Measurements from ENCODE around the gene PHF5A.
"Not testable (repeated sequence)": the region's sequence is repeated elsewhere in the genome, so short reads cannot be mapped to it uniquely, and the experiment has no call there.

PHF5A gene

GRCh38 chr22:41488596-41489385 is 20.3 kb upstream of the PHF5A start:
- in situ Hi-C loops (cut with MboI; ENCODE audit: low sequenced_read_pairs) = no loop called here

- in situ Hi-C loops (cut with MboI; ENCODE audit: low sequenced_read_pairs) = no loop called here
Measured at GRCh38 chr22:41488076-41488475, 19.6 kb upstream of the PHF5A start.

- in situ Hi-C loops (cut with MboI; ENCODE audit: low sequenced_read_pairs) = no loop called here
Measured at GRCh38 chr22:41487037-41487935, 18.8 kb upstream of the PHF5A start.

GRCh38 chr22:41485033-41485432 is 16.5 kb upstream of the PHF5A start:
- in situ Hi-C loops (cut with MboI; ENCODE audit: low sequenced_read_pairs) = no loop called here

- in situ Hi-C loops (cut with MboI; ENCODE audit: low sequenced_read_pairs) = no loop called here
Measured at GRCh38 chr22:41482319-41482935, 13.9 kb upstream of the PHF5A start.

- in situ Hi-C loops (cut with MboI; ENCODE audit: low sequenced_read_pairs) = no loop called here
Measured at GRCh38 chr22:41481925-41482318, 13.4 kb upstream of the PHF5A start.

GRCh38 chr22:41481131-41481830 is 12.8 kb upstream of the PHF5A start:
- in situ Hi-C loops (cut with MboI; ENCODE audit: low sequenced_read_pairs) = no loop called here

DNA sequence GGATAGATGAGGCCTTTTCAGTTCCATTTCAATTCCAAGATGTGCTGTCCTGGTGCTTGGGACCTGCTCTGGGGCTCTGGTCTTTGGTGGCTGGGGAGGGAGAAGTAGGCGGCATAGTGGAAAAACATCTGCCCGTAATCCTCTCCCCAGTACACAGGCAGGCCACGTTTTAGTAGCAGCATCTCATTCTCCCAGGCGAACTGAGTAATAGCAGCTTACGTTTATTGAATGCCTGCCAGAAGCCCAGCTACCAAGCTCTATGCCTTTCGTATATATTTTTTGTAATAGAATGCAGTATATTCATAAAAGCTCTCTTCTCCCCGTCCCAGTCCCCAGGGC is 11.9 kb upstream of the PHF5A start:
- in situ Hi-C loops (cut with MboI; ENCODE audit: low sequenced_read_pairs) = no loop called here

DNA sequence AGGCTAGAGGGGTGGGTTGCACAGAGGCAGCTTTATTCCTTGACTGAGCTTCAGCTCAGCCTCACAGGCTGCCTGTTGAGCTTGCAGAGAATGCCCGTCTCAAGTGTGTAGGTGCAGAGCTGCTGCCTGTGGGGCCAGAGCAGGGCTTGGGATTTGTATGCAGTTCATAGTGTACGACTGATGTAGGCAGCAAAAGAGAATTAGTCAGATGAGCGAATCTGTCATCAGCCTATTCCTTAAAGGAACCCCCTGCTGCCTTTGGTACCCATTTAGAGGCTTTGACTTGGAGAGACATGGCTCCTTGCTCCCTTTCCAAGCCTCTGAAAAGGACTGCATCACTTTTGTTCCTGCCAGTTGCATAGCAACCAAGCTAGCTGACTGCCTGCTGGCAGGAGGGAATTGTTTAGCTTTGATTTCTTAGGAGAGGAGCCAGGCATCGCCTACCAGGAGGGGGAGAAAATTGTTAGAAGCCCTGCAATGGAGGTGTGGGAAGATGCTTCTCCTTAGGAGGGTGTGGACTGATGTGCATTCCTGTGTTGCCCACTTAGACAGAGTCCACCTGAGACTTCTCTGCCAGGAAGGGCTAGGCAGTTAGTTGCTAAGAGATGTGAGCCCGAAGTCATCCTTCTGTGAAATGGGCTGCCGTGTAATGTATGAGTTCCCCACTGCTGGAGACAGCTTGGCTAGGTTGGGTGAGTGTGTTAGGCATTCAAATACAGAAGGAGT is 11.3 kb upstream of the PHF5A start:
- in situ Hi-C loops (cut with MboI; ENCODE audit: low sequenced_read_pairs) = no loop called here

- in situ Hi-C loops (cut with MboI; ENCODE audit: low sequenced_read_pairs) = no loop called here
Measured at GRCh38 chr22:41478891-41479521, 10.5 kb upstream of the PHF5A start.

GRCh38 chr22:41478473-41478872 is 10.0 kb upstream of the PHF5A start:
- in situ Hi-C loops (cut with MboI; ENCODE audit: low sequenced_read_pairs) = no loop called here

DNA sequence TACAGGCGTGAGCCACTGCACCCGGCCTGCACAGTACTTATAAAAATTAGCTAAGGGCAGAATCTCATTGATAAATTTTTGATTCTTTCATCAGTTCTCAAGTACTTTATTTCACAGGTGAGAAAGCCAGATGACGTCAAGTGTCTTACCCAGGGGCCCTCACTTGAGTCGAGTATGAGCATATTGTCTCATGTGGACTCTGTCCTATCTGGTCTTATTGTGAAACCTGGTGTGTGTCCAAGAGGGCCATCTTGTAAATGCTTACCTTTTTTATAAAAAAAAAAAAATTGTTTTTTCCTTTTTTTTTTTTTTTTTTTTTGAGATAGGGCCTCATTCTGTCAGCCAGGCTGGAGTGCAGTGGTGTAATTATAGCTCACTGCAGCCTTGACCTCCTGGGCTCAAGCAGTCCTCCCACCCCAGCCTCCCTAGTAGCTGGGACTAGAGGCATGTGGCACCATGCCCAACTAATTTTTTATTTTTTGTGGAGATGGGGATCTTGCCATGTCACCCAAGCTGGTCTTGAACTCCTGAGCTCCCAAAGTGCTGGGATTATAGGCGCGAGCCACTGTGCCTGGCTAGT is 6.5 kb upstream of the PHF5A start:
- in situ Hi-C loops (cut with MboI; ENCODE audit: low sequenced_read_pairs) = no loop called here

DNA sequence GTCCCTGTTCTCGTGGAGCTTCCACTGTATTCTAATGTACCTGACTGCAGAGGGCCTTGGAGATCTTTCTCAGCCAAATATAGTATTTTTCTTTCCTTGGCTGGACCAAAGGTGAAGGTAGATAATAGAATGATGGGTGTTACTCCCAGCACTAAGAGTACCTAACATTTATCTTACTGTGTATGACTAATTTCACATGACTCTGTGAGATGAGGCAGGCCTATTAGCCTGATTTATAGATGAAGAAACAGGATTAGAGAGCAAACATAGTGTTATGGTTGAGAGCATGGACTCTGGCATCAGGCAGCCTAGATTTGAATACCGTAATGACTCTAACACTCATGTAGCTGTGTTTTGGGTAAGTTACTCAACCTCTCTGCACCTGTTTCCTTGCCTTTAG is 3.1 kb upstream of the PHF5A start:
- in situ Hi-C loops (cut with MboI; ENCODE audit: low sequenced_read_pairs) = no loop called here

- in situ Hi-C loops (cut with MboI; ENCODE audit: low sequenced_read_pairs) = no loop called here
Measured at GRCh38 chr22:41470886-41471285, 2.4 kb upstream of the PHF5A start.

DNA sequence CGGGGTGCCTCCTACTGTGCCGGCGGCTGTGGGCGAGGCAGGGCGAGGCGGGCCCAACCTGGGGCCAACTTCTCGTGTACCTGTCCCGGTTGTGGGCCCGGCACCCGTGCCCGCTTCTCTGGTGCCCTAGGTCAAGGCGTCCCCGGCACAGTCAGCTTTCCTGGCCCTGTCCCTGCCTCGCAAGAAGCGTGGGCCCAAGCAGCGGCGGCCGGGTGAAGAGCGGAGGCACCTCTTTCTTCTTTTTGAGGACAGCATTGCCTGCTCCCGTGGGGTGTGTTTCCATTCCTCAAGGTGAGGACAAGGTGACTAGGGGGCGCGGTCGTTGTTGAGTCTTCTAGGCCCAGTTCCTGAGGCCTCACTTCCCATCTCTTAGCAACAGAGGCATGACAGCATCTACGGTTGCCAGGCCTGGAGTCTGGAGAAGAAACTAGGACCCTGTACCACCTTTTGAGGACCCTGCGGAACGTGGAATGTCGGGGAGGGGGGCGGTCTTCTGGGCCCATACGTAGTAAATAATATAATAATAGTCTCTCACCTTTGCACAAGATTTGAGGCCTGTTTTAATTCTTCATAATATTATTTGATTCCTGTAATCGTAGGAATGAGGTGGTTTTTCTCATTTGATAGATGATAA is 843 bp upstream of the PHF5A start:
- in situ Hi-C loops (cut with MboI; ENCODE audit: low sequenced_read_pairs) = no loop called here

- in situ Hi-C loops (cut with MboI; ENCODE audit: low sequenced_read_pairs) = no loop called here
Measured at GRCh38 chr22:41461901-41462300, 6.6 kb downstream of the PHF5A start.

GRCh38 chr22:41460071-41460470 is 8.4 kb downstream of the PHF5A start:
- in situ Hi-C loops (cut with MboI; ENCODE audit: low sequenced_read_pairs) = not testable (repeated sequence)

- in situ Hi-C loops (cut with MboI; ENCODE audit: low sequenced_read_pairs) = no loop called here
Measured at GRCh38 chr22:41459431-41459830, 9.1 kb downstream of the PHF5A start.

DNA sequence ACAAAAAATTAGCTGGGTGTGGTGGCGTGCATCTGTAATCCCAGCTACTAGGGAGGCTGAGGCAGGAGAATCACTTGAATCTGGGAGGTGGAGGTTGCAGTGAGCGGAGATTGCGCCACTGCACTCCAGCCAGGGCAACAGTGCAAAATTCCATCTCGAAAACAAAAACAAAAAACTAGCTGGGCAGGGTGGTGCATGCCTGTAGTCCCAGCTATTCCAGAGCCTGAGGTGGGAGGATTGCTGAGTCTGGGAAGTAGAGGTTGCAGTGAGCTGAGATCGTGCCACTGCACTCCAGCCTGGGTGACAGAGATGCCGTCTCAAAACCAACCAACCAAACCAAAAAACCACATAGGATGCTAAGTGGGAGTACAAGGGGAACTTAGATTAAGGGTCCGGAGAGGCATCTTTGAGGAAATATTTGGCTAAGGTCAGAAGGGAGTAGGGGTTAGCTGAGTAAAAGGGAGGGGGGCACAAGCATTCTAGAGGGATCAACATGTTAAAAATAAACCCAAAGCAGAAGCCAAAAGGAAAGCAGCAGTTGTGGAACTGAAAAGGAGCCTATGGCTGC is 10.2 kb downstream of the PHF5A start:
- in situ Hi-C loops (cut with MboI; ENCODE audit: low sequenced_read_pairs) = no loop called here
